Duodenal mucosa (tissue), 2 donors: ENCODE data around the gene ZNF512.
A peak's percentile ranks its signal among the peaks of the same experiment; 100 is the strongest.
"Not testable (repeated sequence)": the region's sequence is repeated elsewhere in the genome, so short reads cannot be mapped to it uniquely, and the experiment has no call there.

Source experiments
- H3K27ac ChIP-seq: one replicate; pipeline ENCODE4 v1.7.0; 2013; ENCODE audit warnings: low read depth, low read length
- H3K27me3 ChIP-seq, 2 donors: one replicate each; pipeline ENCODE4 v1.7.0; 2013; ENCODE audit warnings: low read length in 2 of 2, control low read depth in 1 of 2; ENCODE audit not compliant: insufficient read depth in 2 of 2, control insufficient read depth in 1 of 2
- H3K36me3 ChIP-seq, 2 donors: one replicate each; pipeline ENCODE4 v1.7.0; 2013; ENCODE audit warnings: low read length in 2 of 2, control low read depth in 1 of 2; ENCODE audit not compliant: insufficient read depth in 2 of 2, control insufficient read depth in 1 of 2
- H3K4me1 ChIP-seq, 2 donors: one replicate each; pipeline ENCODE4 v1.7.0; 2013; ENCODE audit warnings: low read length in 2 of 2, control low read depth in 1 of 2; ENCODE audit not compliant: insufficient read depth in 2 of 2, control insufficient read depth in 1 of 2
- H3K4me3 ChIP-seq, 2 donors: one replicate each; pipeline ENCODE4 v1.7.0; 2013; ENCODE audit warnings: low read length in 2 of 2, low read depth in 1 of 2
- H3K9ac ChIP-seq, 2 donors: one replicate each; pipeline ENCODE4 v1.7.0; 2013; ENCODE audit warnings: low read length in 2 of 2, low read depth in 1 of 2
- H3K9me3 ChIP-seq, 2 donors: one replicate each; pipeline ENCODE4 v1.7.0; 2013; ENCODE audit warnings: low read length in 2 of 2, control low read depth in 1 of 2; ENCODE audit not compliant: control insufficient read depth in 1 of 2

ZNF512 gene

DNA sequence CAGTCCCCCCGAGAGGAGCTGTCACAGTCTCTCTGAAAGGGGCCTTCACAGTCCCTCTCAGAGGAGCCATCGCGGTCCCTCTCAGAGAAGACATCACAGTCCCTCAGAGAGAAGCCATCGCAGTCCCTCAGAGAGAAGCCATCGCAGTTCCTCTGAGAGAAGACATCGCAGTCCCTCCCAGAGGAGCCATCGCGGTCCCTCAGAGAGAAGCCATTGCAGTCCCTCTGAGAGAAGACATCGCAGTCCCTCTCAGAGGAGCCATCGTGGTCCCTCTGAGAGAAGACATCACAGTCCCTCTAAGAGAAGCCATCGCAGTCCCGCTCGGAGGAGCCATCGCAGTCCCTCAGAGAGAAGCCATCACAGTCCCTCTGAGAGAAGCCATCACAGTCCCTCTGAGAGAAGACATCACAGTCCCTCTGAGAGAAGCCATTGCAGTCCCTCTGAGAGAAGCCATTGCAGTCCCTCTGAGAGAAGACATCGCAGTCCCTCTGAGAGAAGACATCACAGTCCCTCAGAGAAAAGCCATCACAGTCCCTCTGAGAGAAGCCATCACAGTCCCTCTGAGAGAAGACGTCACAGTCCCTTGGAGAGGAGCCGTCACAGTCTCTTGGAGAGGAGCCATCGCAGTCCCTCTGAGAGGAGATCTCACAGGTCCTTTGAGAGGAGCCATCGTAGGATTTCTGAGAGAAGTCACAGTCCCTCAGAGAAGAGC is 1.3 kb upstream of the ZNF512 start:
- Histone ChIP-seq H3K4me3 (no peak overlapping the region), H3K27ac (no peak overlapping the region), H3K9ac (no peak overlapping the region), H3K4me1 (peaks cover 17 to 18% of the 10 kb centered on the region in 2 donors), H3K9me3 (peaks cover 5 to 21% of the 10 kb centered on the region in 2 donors), H3K27me3 (no peaks in the 10 kb centered on the region), H3K36me3 (no peaks in the 10 kb centered on the region)

DNA sequence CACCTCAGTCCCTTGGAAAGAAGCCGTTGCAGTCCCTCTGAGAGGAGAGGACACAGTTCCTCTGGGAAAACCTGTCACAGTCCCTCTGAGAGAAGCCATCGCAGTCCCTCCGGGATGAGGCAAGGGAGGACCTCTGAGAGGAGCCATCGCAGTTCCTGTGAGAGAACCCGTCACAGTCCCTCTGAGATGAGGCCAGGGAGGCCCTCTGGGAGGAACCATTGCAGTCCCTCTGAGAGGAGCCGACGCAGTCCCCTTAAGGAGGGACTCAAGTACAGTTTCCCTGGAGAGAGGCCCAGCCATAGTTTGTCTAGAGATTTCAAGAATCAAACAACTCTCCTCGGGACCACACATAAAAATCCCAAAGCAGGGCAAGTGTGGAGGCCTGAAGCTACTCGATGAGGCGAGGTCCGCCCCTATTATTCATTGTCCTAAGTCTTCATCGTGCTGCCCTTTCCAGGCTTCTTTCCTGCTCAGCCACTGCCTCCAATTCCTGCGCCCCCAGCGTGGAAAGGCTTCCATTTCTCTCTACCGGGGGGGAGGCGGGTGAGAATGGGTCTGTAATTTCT is 630 bp upstream of the ZNF512 start:
- H3K4me1 ChIP-seq, result peaks cover 17 to 18% of the 10 kb centered on the region in 2 donors
- H3K27me3 ChIP-seq, result no peaks in the 10 kb centered on the region
- H3K27ac ChIP-seq, result no peak overlapping the region
- peaks cover 5 to 14% of the 10 kb centered on the region in 2 donors for H3K9me3 ChIP-seq
- H3K4me3 ChIP-seq, result peak overlapping the region; percentile 80 to 88
- no peaks in the 10 kb centered on the region for H3K36me3 ChIP-seq
- no peak overlapping the region for H3K9ac ChIP-seq

DNA sequence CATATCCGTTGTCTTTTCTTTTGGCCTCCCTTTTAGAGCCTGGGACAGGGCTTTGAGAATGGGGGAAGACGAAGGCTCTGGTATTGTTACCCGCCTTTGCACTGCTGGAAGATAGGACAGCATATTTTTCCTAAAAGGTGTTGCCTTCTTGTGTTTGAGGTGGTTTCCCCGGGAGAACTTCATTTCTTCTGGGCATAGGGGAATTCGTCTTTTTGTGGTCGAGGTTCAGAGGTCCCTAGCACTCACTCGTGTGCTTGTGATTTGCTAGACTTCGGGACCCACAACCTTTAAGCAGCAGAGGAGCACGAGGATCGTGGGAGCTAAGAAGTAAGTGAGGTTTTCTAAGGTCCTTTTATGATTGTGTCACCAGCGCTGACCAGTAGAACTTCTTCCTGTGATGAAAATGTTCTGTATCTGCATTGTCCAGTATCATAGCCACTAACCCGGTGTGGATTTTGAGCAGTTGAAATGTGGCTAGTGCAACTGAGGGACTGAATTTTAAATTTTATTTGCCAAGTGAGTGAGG is 611 bp downstream of the ZNF512 start:
- Histone ChIP-seq H3K4me3 (peak overlapping the region; percentile 80 to 88), H3K9me3 (peaks cover 5% of the 10 kb centered on the region in 2 donors), H3K36me3 (no peaks in the 10 kb centered on the region), H3K9ac (peak overlapping the region; percentile 61 to 81), H3K27me3 (no peaks in the 10 kb centered on the region), H3K27ac (no peak overlapping the region), H3K4me1 (peaks cover 17 to 18% of the 10 kb centered on the region in 2 donors)

DNA sequence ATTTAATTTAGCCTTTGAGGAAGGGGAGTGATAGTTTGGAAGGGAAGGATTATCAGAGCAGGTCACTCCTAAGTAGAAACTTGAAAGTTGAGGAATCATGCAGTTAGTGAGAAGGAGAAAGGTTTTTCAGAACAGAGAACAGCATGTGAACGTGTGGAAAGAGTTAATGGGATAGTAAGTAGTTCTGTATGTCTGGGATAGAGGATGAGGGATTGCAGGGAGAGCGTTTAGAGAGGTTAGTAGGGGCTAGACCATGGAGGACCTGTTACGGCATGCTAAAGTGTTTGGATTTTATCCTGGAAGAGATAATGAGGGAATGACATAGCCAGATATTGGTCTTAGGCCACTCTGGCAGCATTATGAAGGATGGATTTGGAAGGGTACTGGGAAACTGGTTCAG is 1.8 kb downstream of the ZNF512 start:
- Histone ChIP-seq H3K36me3 (no peaks in the 10 kb centered on the region), H3K27me3 (no peaks in the 10 kb centered on the region), H3K4me1 (peaks cover 17 to 18% of the 10 kb centered on the region in 2 donors), H3K27ac (no peak overlapping the region), H3K4me3 (peak overlapping the region in 1 of 2 donors; percentile 80), H3K9ac (no peak overlapping the region), H3K9me3 (peaks cover 0 to 5% of the 10 kb centered on the region in 2 donors)

DNA sequence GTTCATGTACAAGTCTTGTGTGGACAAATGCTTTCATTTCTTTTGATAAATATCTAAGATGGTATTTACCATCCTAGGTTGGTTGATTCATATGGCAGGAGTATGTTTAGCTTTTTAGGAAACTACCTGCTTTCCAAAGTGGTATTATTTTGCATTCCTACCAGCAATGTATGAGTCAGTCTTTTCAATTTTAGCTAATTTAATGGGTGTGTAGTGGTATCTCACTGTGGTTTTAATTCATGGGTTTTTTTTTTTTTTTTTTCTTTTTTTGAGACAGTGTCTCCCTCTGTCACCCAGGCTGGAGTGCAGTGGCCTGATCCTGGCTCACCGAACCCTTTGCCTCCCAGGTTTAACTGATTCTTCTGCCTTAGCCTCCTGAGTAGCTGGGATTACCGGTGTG is 4.2 kb downstream of the ZNF512 start:
- H3K36me3 ChIP-seq, result no peaks in the 10 kb centered on the region
- peaks cover 17 to 18% of the 10 kb centered on the region in 2 donors for H3K4me1 ChIP-seq
- H3K27me3 ChIP-seq, result no peaks in the 10 kb centered on the region
- no peak overlapping the region for H3K4me3 ChIP-seq
- no peak overlapping the region for H3K27ac ChIP-seq
- peaks cover 5 to 11% of the 10 kb centered on the region in 2 donors for H3K9me3 ChIP-seq
- H3K9ac ChIP-seq, result no peak overlapping the region

DNA sequence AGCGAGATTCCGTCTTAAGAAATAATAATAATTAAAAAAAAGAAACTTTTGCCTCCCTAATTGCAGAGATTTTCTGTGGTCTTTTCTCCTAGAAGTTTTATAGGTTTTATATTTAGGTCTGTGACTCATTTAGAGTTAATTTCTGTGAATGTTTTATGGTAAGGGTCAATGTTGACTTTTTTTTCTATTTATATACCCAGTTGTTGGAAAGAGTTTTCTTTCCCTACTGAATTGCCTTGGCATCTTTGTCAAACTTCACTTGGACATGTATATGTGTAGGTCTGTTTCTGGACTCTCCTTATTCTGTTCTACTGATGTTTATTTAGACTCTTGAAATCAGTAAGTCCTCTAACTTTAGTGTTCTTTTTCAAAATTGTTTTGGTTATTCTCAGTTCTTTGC is 5.5 kb downstream of the ZNF512 start:
- H3K9ac ChIP-seq, result no peak overlapping the region
- H3K36me3 ChIP-seq, result no peaks in the 10 kb centered on the region
- H3K4me1 ChIP-seq, result peaks cover 16 to 17% of the 10 kb centered on the region in 2 donors
- peaks cover 5 to 11% of the 10 kb centered on the region in 2 donors for H3K9me3 ChIP-seq
- H3K4me3 ChIP-seq, result no peak overlapping the region
- no peak overlapping the region for H3K27ac ChIP-seq
- no peaks in the 10 kb centered on the region for H3K27me3 ChIP-seq

DNA sequence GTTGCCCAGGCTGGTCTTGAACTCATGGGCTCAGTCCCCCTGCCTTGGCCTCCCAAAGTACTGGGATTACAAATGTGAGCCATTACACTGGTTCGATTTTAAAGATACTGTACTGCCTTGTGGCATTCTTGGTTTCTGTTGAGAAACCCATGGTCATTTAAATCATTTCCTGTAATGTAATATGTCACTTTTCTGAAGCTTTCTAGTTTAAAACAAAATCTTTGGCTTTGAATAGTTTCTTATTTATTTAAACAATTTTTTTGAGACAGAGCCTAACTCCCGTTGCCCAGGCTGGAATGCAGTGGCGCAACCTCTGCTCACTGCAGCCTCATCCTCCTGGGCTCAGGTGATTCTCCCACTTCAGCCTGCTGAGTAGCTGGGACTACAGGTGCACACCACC is 8.9 kb downstream of the ZNF512 start:
- H3K9me3 ChIP-seq, result peaks cover 11 to 12% of the 10 kb centered on the region in 2 donors

DNA sequence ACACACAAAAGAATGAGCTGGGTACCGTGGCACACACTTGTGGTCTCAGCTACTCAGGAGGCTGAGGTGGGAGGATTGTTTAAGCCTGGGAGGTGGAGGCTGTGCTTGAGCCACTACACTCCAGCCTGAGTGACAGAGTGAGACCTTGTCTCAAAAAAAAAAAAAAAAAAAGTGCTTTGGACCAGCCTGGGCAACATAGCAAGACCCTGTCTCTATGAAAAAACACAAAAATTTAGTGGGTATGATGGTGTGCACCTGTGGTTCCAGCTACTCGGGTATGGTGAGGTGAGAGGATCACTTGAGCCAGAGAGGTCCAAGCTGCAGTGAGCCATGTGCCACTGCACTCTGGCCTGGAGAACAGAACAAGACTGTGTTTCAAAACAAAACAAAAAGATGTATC is 10.4 kb downstream of the ZNF512 start:
- Histone ChIP-seq H3K27ac (no peak overlapping the region), H3K9me3 (peaks cover 11 to 12% of the 10 kb centered on the region in 2 donors), H3K27me3 (no peaks in the 10 kb centered on the region), H3K4me1 (no peaks in the 10 kb centered on the region), H3K9ac (no peak overlapping the region), H3K36me3 (no peaks in the 10 kb centered on the region), H3K4me3 (no peak overlapping the region)

More for the DNA sequence above, 8.9 kb downstream of the ZNF512 start:
- Histone ChIP-seq H3K36me3 (no peaks in the 10 kb centered on the region), H3K27ac (no peak overlapping the region), H3K4me1 (no peaks in the 10 kb centered on the region), H3K9ac (no peak overlapping the region), H3K27me3 (no peaks in the 10 kb centered on the region), H3K4me3 (no peak overlapping the region)

DNA sequence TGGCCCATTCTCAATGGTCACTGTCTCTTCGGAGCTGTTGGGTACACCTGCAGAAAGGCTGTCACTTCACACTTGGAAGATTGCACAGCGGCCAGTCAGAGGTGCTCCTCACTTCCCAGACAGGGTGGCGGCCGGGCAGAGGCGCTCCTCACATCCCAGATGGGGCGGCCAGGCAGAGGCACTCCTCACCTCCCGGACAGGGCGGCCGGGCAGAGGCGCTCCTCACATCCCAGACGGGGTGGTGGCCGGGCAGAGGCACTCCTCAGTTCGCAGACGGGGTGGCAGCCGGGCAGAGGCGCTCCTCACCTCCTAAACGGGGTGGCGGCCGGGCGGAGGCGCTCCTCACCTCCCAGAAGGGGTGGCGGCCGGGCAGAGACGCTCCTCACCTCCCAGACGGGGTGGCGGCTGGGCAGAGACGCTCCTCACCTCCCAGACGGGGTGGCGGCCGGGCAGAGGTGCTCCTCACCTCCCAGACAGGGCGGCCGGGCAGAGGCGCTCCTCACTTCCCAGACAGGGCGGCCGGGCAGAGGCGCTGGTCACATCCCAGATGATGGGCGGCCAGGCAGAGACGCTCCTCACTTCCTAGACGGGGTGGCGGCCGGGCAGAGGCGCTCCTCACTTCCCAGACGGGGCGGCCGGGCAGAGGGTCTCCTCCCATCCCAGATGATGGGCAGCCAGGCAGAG is 11.3 kb downstream of the ZNF512 start:
- peaks cover 11 to 12% of the 10 kb centered on the region in 2 donors for H3K9me3 ChIP-seq
- H3K27ac ChIP-seq, H3K4me1 ChIP-seq, H3K9ac ChIP-seq, H3K27me3 ChIP-seq, H3K4me3 ChIP-seq, H3K36me3 ChIP-seq: not testable (repeated sequence)

DNA sequence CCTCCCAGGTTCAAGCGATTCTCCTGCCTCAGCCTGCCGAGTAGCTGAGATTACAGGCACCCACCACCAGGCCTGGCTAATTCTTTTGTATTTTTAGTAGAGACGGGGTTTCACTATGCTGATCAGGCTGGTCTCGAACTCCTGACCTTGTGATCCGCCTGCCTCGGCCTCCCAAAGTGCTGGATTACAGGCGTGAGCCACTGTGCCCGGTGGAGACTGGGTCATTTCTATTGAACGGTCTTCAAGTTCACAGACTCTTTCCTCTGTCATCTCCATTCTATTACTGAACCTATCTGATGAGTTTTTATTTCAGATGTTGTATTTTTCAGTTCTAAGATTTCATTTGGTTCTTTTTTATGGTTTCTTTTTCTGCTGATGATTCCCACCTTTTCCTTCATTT is 12.6 kb downstream of the ZNF512 start:
- H3K36me3 ChIP-seq, H3K27me3 ChIP-seq, H3K4me1 ChIP-seq, H3K4me3 ChIP-seq, H3K27ac ChIP-seq, H3K9ac ChIP-seq: not testable (repeated sequence)
- peaks cover 7 to 12% of the 10 kb centered on the region in 2 donors for H3K9me3 ChIP-seq
